HG02884 (cell line): ENCODE data around the gene WDR90.

Experiments used
- ATAC-seq: cut with Tn5 transposase; IDR thresholded peaks from one replicate; pipeline ENCODE4 v1.9.1; 2021; ENCODE audit warnings: mild to moderate bottlenecking, moderate library complexity; ENCODE audit not compliant: unreplicated experiment

The WDR90 gene

GRCh38 chr16:658679-659571 lies 9.8 kb downstream of the WDR90 start:
- ATAC-seq, result no peak

GRCh38 chr16:659618-660017 lies 10.5 kb downstream of the WDR90 start:
- no peak for ATAC-seq

- ATAC-seq, result no peak
These were observed 10.9 kb downstream of the WDR90 start for GRCh38 chr16:660132-660458.

- ATAC-seq, result no peak
These were observed 11.5 kb downstream of the WDR90 start for GRCh38 chr16:660459-661183.

- ATAC-seq, result no peak
These were observed 12.1 kb downstream of the WDR90 start for GRCh38 chr16:661184-661821.

GRCh38 chr16:662095-662494 lies 12.9 kb downstream of the WDR90 start:
- ATAC-seq, result no peak

GRCh38 chr16:662597-662996 lies 13.4 kb downstream of the WDR90 start:
- ATAC-seq, result no peak

- ATAC-seq, result no peak
These were observed 17.4 kb downstream of the WDR90 start for GRCh38 chr16:666572-666971.

GRCh38 chr16:667113-667779 lies 18.1 kb downstream of the WDR90 start:
- ATAC-seq, result no peak

GRCh38 chr16:667780-668518 lies 18.8 kb downstream of the WDR90 start, which contains the start of gene RHOT2:
Gene RHOT2 (plus strand): TSS chr16:668132. CDS start chr16:668200, 68 bp downstream.
- peak; percentile 68 for ATAC-seq

- peak; percentile 7 for ATAC-seq
These were observed 19.5 kb downstream of the WDR90 start for GRCh38 chr16:668519-669171.

- no peak for ATAC-seq
These were observed 20.5 kb downstream of the WDR90 start for GRCh38 chr16:669666-670065.

- no peak for ATAC-seq
These were observed 21.6 kb downstream of the WDR90 start for GRCh38 chr16:670485-671352.

- ATAC-seq, result no peak
These were observed 22.4 kb downstream of the WDR90 start for GRCh38 chr16:671353-672131.

GRCh38 chr16:672371-672770 lies 23.2 kb downstream of the WDR90 start:
- no peak for ATAC-seq

GRCh38 chr16:672851-673250 lies 23.7 kb downstream of the WDR90 start:
- no peak for ATAC-seq

GRCh38 chr16:673399-673991 lies 24.3 kb downstream of the WDR90 start:
- ATAC-seq, result no peak
